GM23338 (cell line): ENCODE data around the gene ZDHHC5. TPM values are rescaled to one million over a fixed set of nuclear protein-coding genes. Genes with fewer than 3 reads are reported as not detected.

Experiments used
- ATAC-seq: fragments of 200-7000 bp; cut with Tn5 transposase; 3 replicates; pipeline ENCODE4 v1.9.1; 2020
- DNase-seq: peaks from one replicate; pipeline ENCODE4 v3.0.0-alpha.2; 2015; ENCODE audit warnings: low spot score
- H2AFZ ChIP-seq: fragments of 200-600 bp; sonication (generic); 2 replicates; pipeline ENCODE4 v1.8.0; 2016; ENCODE audit warnings: antibody characterized with exemption, mild to moderate bottlenecking, moderate library complexity
- H3F3A ChIP-seq: fragments of 200-600 bp; sonication (generic); replicated peaks from 2 replicates; pipeline ENCODE4 v1.8.0; 2017; ENCODE audit warnings: antibody characterized with exemption, mixed run types, low read depth
- H3K27ac ChIP-seq: fragments of 200-600 bp; sonication (generic); 2 replicates; pipeline ENCODE4 v1.6.1; 2016; ENCODE audit warnings: low read depth
- H3K27me3 ChIP-seq: fragments of 200-600 bp; sonication (generic); 2 replicates; pipeline ENCODE4 v1.8.0; 2016; ENCODE audit warnings: mild to moderate bottlenecking, mixed run types, moderate library complexity; ENCODE audit not compliant: insufficient read depth
- H3K36me3 ChIP-seq: fragments of 200-600 bp; sonication (generic); 2 replicates; pipeline ENCODE4 v1.8.0; 2016; ENCODE audit warnings: mild to moderate bottlenecking; ENCODE audit not compliant: insufficient read depth
- H3K4me1 ChIP-seq: fragments of 200-600 bp; sonication (generic); 2 replicates; pipeline ENCODE4 v1.8.0; 2016; ENCODE audit warnings: mild to moderate bottlenecking, moderate library complexity; ENCODE audit not compliant: insufficient read depth
- H3K4me2 ChIP-seq: fragments of 200-600 bp; sonication (generic); 2 replicates; pipeline ENCODE4 v1.7.1; 2017; ENCODE audit warnings: mixed run types
- H3K4me3 ChIP-seq: fragments of 200-600 bp; sonication (generic); 2 replicates; pipeline ENCODE4 v1.6.1; 2016; ENCODE audit warnings: mixed run types
- H3K79me2 ChIP-seq: fragments of 200-600 bp; sonication (generic); replicated peaks from 2 replicates; pipeline ENCODE4 v1.8.0; 2017; ENCODE audit warnings: mild to moderate bottlenecking; ENCODE audit not compliant: insufficient read depth
- H3K9me2 ChIP-seq: fragments of 200-600 bp; sonication (generic); 2 replicates; pipeline ENCODE4 v1.8.0; 2017; ENCODE audit not compliant: insufficient read depth
- H4K20me1 ChIP-seq: fragments of 200-600 bp; sonication (generic); replicated peaks from 2 replicates; pipeline ENCODE4 v1.8.0; 2017; ENCODE audit warnings: mild to moderate bottlenecking; ENCODE audit not compliant: insufficient read depth
- H3K27ac Mint-ChIP-seq: 2 replicates; pipeline ENCODE4 v1.8.0; 2020; ENCODE audit warnings: inconsistent platforms, mild to moderate bottlenecking, moderate library complexity, mixed read lengths
- H3K27me3 Mint-ChIP-seq: 3 replicates; pipeline ENCODE4 v1.8.0; 2022; ENCODE audit warnings: low read depth, mild to moderate bottlenecking, moderate library complexity, mixed read lengths, inconsistent platforms; ENCODE audit not compliant: insufficient read depth, poor library complexity
- H3K36me3 Mint-ChIP-seq: 3 replicates; pipeline ENCODE4 v1.8.0; 2021; ENCODE audit warnings: low read depth, mild to moderate bottlenecking, inconsistent platforms, moderate library complexity, mixed read lengths
- H3K4me1 Mint-ChIP-seq: 3 replicates; pipeline ENCODE4 v1.8.0; 2020; ENCODE audit warnings: mild to moderate bottlenecking, inconsistent platforms, mixed read lengths
- H3K4me3 Mint-ChIP-seq: 3 replicates; pipeline ENCODE4 v1.8.0; 2021; ENCODE audit warnings: moderate library complexity, mild to moderate bottlenecking, inconsistent platforms, mixed read lengths
- H3K9me3 Mint-ChIP-seq: 3 replicates; pipeline ENCODE4 v1.8.0; 2020; ENCODE audit warnings: moderate library complexity, mild to moderate bottlenecking, inconsistent platforms, mixed read lengths
- CREB1 ChIP-seq: fragments of 250-450 bp; sonication (Bioruptor Pico); IDR thresholded peaks from 2 replicates; pipeline ENCODE4 v1.5.0; 2020; ENCODE audit warnings: low read depth, mild to moderate bottlenecking, moderate library complexity
- CTCF ChIP-seq, 2 experiments: fragments of 200-600 bp in 1 of 2; sonication (generic) in 1 of 2; conservative IDR thresholded peaks; 2 replicates each; pipeline versions ENCODE4 v1.5.1 to v1.6.1; 2016 to 2017; ENCODE audit warnings: antibody characterized with exemption in 2 of 2, low read depth in 2 of 2, mild to moderate bottlenecking in 2 of 2, moderate library complexity in 1 of 2
- ETS1 ChIP-seq: IDR thresholded peaks from 2 replicates; pipeline ENCODE4 v1.6.1; 2016; ENCODE audit warnings: antibody characterized with exemption
- EZH2 ChIP-seq: fragments of 200-600 bp; sonication (generic); IDR thresholded peaks from one replicate; pipeline ENCODE4 v1.8.0; 2017; ENCODE audit warnings: antibody characterized with exemption, mild to moderate bottlenecking, low read depth; ENCODE audit not compliant: unreplicated experiment
- EZH2phosphoT487 ChIP-seq: fragments of 200-600 bp; sonication (generic); IDR thresholded peaks from one replicate; pipeline ENCODE4 v1.8.1; 2018; ENCODE audit warnings: antibody characterized with exemption; ENCODE audit not compliant: unreplicated experiment
- JUNB ChIP-seq: IDR thresholded peaks from one replicate; pipeline ENCODE4 v1.6.1; 2016; ENCODE audit warnings: antibody characterized with exemption; ENCODE audit not compliant: unreplicated experiment
- NANOG ChIP-seq: IDR thresholded peaks from 2 replicates; pipeline ENCODE4 v1.6.1; 2016; ENCODE audit warnings: antibody characterized with exemption, borderline replicate concordance
- POLR2AphosphoS5 ChIP-seq: IDR thresholded peaks from 2 replicates; pipeline ENCODE4 v1.6.1; 2016; ENCODE audit warnings: antibody characterized with exemption, low read depth
- REST ChIP-seq: IDR thresholded peaks from one replicate; pipeline ENCODE4 v1.6.1; 2018; ENCODE audit warnings: antibody characterized with exemption; ENCODE audit not compliant: unreplicated experiment
- STAT1 ChIP-seq: IDR thresholded peaks from one replicate; pipeline ENCODE4 v1.6.1; 2016; ENCODE audit warnings: antibody characterized with exemption; ENCODE audit not compliant: unreplicated experiment
- ZNF114 ChIP-seq: fragments of 250-450 bp; sonication (Bioruptor Pico); IDR thresholded peaks from 2 replicates; pipeline ENCODE4 v1.5.0; 2020; ENCODE audit warnings: mild to moderate bottlenecking, moderate library complexity
- ZNF331 ChIP-seq: fragments of 250-450 bp; sonication (Bioruptor Pico); IDR thresholded peaks from 2 replicates; pipeline ENCODE4 v1.5.0; 2020; ENCODE audit warnings: low read depth, mild to moderate bottlenecking, moderate library complexity
- polyA plus RNA-seq: library from polyadenylated mRNA; unstranded; fragments of >200 nt; fragmentation: Nextera tagmentation; extraction: Ambion mirVana; gene quantifications from 2 replicates; pipeline ENCODE4 v1.2.1, GENCODE V29; 2016
- total RNA-seq: library from RNA; depleted of rRNA; stranded (reverse); fragments of >200 nt; shearing (Covaris generic); gene quantifications from 2 replicates; pipeline ENCODE4 v1.2.3, GENCODE V29; 2014

The ZDHHC5 gene
- total and polyA plus RNA-seq, 2 experiments from 2014 or later: 16.9 to 42.3 TPM

GRCh38 chr11:57647372-57647771, 20.5 kb upstream of the ZDHHC5 start:
- Mint-ChIP-seq H3K4me3 (peak overlapping the region; percentile 73), H3K36me3 (peaks cover 16% of the 10 kb centered on the region), H3K27me3 (peaks cover 64% of the 10 kb centered on the region), H3K27ac (peak overlapping the region; percentile 76; the same call in 1 of the 2 replicates), H3K4me1 (peaks cover 87% of the 10 kb centered on the region), H3K9me3 (peaks cover 13% of the 10 kb centered on the region)
- peak overlapping the region; percentile 98 for H3K4me2 ChIP-seq
- H3K79me2 ChIP-seq: peaks cover 9% of the 10 kb centered on the region
- peak overlapping the region; percentile 73 for H3K4me3 ChIP-seq
- H4K20me1 ChIP-seq: peaks cover 28% of the 10 kb centered on the region
- peaks cover 10% of the 10 kb centered on the region for H3K9me2 ChIP-seq
- peaks cover 71% of the 10 kb centered on the region for H3K4me1 ChIP-seq
- peak overlapping the region; percentile 83 for H3K27ac ChIP-seq
- H2AFZ ChIP-seq: no peak overlapping the region
- ATAC-seq (peak; percentile 12), DNase-seq (peak; percentile 59)
- H3K36me3 ChIP-seq: peaks cover 6% of the 10 kb centered on the region; the same call in 1 of the 2 replicates
- peaks cover 64% of the 10 kb centered on the region for H3F3A ChIP-seq
- TF ChIP-seq EZH2 (no peak), CREB1 (CRISPR knock-in tag) (peak; percentile 82)
- H3K27me3 ChIP-seq: peaks cover 23% of the 10 kb centered on the region

GRCh38 chr11:57647960-57648800, 19.7 kb upstream of the ZDHHC5 start:
- H3K4me3 Mint-ChIP-seq: peak overlapping the region; percentile 73
- no peak overlapping the region for H2AFZ ChIP-seq
- peak; percentile 4 for ATAC-seq
- H3K79me2 ChIP-seq: 0 out of 2 replicates have a peak, but pooled peaks cover 3% of the 10 kb centered on the region
- peaks cover 5% of the 10 kb centered on the region; the same call in 1 of the 2 replicates for H3K36me3 ChIP-seq
- H3K27me3 ChIP-seq: peaks cover 30% of the 10 kb centered on the region
- H3K9me3 Mint-ChIP-seq: peaks cover 13% of the 10 kb centered on the region
- peaks cover 69% of the 10 kb centered on the region for H3K4me1 ChIP-seq
- H4K20me1 ChIP-seq: peaks cover 21% of the 10 kb centered on the region
- peaks cover 64% of the 10 kb centered on the region for H3K27me3 Mint-ChIP-seq
- H3K36me3 Mint-ChIP-seq: peaks cover 8% of the 10 kb centered on the region
- peak overlapping the region; percentile 98 for H3K4me2 ChIP-seq
- peak; percentile 35 for DNase-seq
- peaks cover 10% of the 10 kb centered on the region for H3K9me2 ChIP-seq
- H3K4me1 Mint-ChIP-seq: peaks cover 86% of the 10 kb centered on the region
- H3F3A ChIP-seq: peaks cover 56% of the 10 kb centered on the region
- peak overlapping the region; percentile 76; the same call in 1 of the 2 replicates for H3K27ac Mint-ChIP-seq
- H3K4me3 ChIP-seq: peak overlapping the region; percentile 73
- H3K27ac ChIP-seq: no peak overlapping the region
- TF ChIP-seq NANOG (no peak), ZNF114 (CRISPR knock-in tag) (no peak), POLR2AphosphoS5 (no peak; the same call in 1 of the 2 replicates), EZH2 (no peak), ZNF331 (CRISPR knock-in tag) (no peak), STAT1 (no peak), EZH2phosphoT487 (no peak), JUNB (no peak), REST (no peak), ETS1 (no peak), CREB1 (CRISPR knock-in tag) (no peak), CTCF (conservative IDR thresholded peaks at IDR 0.05; ENCODE audit: low read depth in 2 of 2) (no peak)
